Thyroid gland (tissue), 4 donors: ENCODE measurements around the gene GNB5. TPM values are rescaled to one million over a fixed set of nuclear protein-coding genes. Genes with fewer than 3 reads are reported as not detected.

Experiments
- DNase-seq, 2 donors: peaks; one replicate each; pipeline ENCODE4 v3.0.0-alpha.2; 2019
- H3K27ac ChIP-seq, 3 donors: fragments of 200-600 bp; sonication (generic); 1 replicate in 2 of 3; 2 replicates in 1 of 3; pipeline ENCODE4 v1.5.1; 2016 to 2019; ENCODE audit warnings: mild to moderate bottlenecking in 1 of 3, moderate library complexity in 1 of 3
- H3K27me3 ChIP-seq: fragments of 200-600 bp; sonication (generic); one replicate; pipeline ENCODE4 v1.5.1; 2019
- H3K36me3 ChIP-seq, 2 donors: fragments of 200-600 bp; sonication (generic); one replicate each; pipeline ENCODE4 v1.5.1; 2016 to 2019
- H3K4me1 ChIP-seq, 2 donors: fragments of 200-600 bp; sonication (generic); one replicate each; pipeline ENCODE4 v1.5.1; 2017 to 2019
- H3K4me3 ChIP-seq, 3 donors: fragments of 200-600 bp; sonication (generic); replicated peaks in 1 of 3; 1 replicate in 2 of 3; 2 replicates in 1 of 3; pipeline ENCODE4 v1.5.1; 2016; ENCODE audit warnings: mild to moderate bottlenecking in 1 of 3
- H3K9me3 ChIP-seq: fragments of 200-600 bp; sonication (generic); one replicate; pipeline ENCODE4 v1.5.1; 2017
- POLR2A ChIP-seq, 2 donors: fragments of 450-650 bp; IDR thresholded peaks; one replicate each; pipeline ENCODE4 v1.6.1; 2017; ENCODE audit warnings: antibody characterized with exemption in 2 of 2, mild to moderate bottlenecking in 2 of 2, moderate library complexity in 1 of 2
- WGBS, 2 donors: methylation state at CpG; one replicate each; pipeline ENCODE4 v1.1.5; 2017; 5-methylcytosine and 5-hydroxymethylcytosine counted together
- intact Hi-C: fragments of 100-400 bp; cut with DNase I; formaldehyde crosslinking; loops from one replicate; pipeline ENCODE4 v1.15.1; 2023
- total RNA-seq, 4 donors: library from RNA; depleted of rRNA; stranded (reverse); fragments of >200 nt; gene quantifications; one replicate each; pipeline ENCODE4 v1.2.3, GENCODE V29; 2016
- TF ChIP-seq, protein P1 (sequence below), 6 experiments: fragments of 200-600 bp in 3 of 6; fragments of 450-650 bp in 3 of 6; sonication (generic) in 3 of 6; IDR thresholded peaks; one replicate each; pipeline ENCODE4 v1.5.1; 2016 to 2019; ENCODE audit warnings: antibody characterized with exemption in 6 of 6, mild to moderate bottlenecking in 2 of 6, inconsistent platforms in 1 of 6, moderate library complexity in 1 of 6

Gene GNB5
- total RNA-seq, 4 donors from 2014 or later, result 49.6 to 62.1 (median 54.4) TPM

- H3K4me1 ChIP-seq, result peaks cover 12% of the 10 kb centered on the region in 2 donors
- intact Hi-C loops, result no loop called here
- TF ChIP-seq, protein P1, sequence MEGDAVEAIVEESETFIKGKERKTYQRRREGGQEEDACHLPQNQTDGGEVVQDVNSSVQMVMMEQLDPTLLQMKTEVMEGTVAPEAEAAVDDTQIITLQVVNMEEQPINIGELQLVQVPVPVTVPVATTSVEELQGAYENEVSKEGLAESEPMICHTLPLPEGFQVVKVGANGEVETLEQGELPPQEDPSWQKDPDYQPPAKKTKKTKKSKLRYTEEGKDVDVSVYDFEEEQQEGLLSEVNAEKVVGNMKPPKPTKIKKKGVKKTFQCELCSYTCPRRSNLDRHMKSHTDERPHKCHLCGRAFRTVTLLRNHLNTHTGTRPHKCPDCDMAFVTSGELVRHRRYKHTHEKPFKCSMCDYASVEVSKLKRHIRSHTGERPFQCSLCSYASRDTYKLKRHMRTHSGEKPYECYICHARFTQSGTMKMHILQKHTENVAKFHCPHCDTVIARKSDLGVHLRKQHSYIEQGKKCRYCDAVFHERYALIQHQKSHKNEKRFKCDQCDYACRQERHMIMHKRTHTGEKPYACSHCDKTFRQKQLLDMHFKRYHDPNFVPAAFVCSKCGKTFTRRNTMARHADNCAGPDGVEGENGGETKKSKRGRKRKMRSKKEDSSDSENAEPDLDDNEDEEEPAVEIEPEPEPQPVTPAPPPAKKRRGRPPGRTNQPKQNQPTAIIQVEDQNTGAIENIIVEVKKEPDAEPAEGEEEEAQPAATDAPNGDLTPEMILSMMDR (IDR thresholded peaks at IDR 0.05), result no peak
- no peak for TF ChIP-seq POLR2A (IDR thresholded peaks at IDR 0.05)
- 82 to 87% methylated on average over 6 of the region's 6 CpGs for WGBS, 2 donors
- H3K27me3 ChIP-seq, result no peaks in the 10 kb centered on the region
- no peaks in the 10 kb centered on the region for H3K9me3 ChIP-seq
- H3K36me3 ChIP-seq, result no peaks in the 10 kb centered on the region
- no peak overlapping the region for H3K4me3 ChIP-seq
- no peak for DNase-seq
- no peak overlapping the region for H3K27ac ChIP-seq
Measured at GRCh38 chr15:52181938-52182780, 9.0 kb downstream of the GNB5 start.

GRCh38 chr15:52180851-52181450 is 10.2 kb downstream of the GNB5 start:
- DNase-seq, result no peak
- Histone ChIP-seq H3K4me3 (no peak overlapping the region), H3K27me3 (no peaks in the 10 kb centered on the region), H3K9me3 (no peaks in the 10 kb centered on the region), H3K36me3 (no peaks in the 10 kb centered on the region), H3K27ac (peak overlapping the region in 1 of 3 donors; percentile 88), H3K4me1 (peaks cover 12% of the 10 kb centered on the region in 2 donors)
- TF ChIP-seq POLR2A (IDR thresholded peaks at IDR 0.05), result no peak
- TF ChIP-seq, protein P1 (IDR thresholded peaks at IDR 0.05), result no peak
- intact Hi-C loops, result no loop called here
- 84 to 89% methylated on average over 10 of the region's 10 CpGs for WGBS, 2 donors

- no peak for TF ChIP-seq POLR2A (IDR thresholded peaks at IDR 0.05)
- TF ChIP-seq, protein P1 (IDR thresholded peaks at IDR 0.05), result no peak
- Histone ChIP-seq H3K4me3 (peak overlapping the region; percentile 27 to 87 (median 77)), H3K9me3 (no peaks in the 10 kb centered on the region), H3K36me3 (no peaks in the 10 kb centered on the region), H3K27me3 (no peaks in the 10 kb centered on the region), H3K4me1 (peaks cover 12% of the 10 kb centered on the region in 2 donors), H3K27ac (peak overlapping the region; percentile 60 to 92 (median 88))
- 4 to 6% methylated on average over 19 to 26 of the region's 31 CpGs for whole genome bisulfite sequencing, 2 donors
- peak; percentile 32 to 42 for DNase-seq
- intact Hi-C loops, result no loop called here
Measured at GRCh38 chr15:52180196-52180835, 10.9 kb downstream of the GNB5 start.

DNA sequence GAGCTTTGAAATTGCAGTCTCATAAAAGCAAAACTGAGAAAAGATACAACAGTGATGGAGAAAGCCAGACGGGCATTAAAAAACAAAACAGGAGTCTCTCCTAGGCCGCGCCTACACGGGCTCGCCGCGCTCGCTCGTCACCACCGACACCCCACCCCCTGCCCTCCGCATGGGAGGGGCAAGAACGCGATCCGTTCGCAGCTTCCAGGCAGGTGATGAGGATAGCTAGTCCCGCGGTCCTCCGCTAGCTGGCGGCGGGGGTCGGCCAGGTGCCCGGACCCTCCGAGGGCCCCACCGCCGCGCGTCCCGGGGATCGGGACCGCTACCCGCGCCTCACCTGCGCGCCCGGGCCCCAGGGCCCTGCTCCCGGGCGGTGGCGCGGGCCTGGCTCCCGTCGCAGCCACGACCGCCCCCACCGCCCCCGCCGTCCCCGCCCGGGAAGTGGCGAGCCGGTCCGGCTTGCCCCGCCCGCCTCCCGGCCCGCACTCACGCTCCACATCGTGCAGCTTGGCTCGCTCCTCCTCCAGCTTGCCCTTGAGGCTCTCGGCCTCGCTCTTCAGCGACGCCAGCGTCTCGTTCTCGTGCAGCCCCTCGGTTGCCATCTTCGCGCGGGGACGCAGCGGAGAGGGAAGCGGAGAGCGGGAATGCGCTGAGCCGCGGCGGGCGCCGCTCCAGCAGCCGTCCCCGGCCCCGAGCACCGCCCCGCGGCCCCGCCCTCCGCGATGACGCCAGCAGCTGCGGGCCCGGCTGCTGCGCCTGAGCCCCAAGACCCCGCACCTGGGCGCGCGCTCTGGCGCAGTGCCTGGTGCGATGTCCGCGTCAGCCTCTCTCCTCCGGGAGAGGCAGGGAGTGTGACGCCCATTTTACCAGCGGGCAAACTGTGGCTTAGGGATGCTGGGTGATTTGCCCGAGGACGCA is 11.7 kb downstream of the GNB5 start:
- peak; percentile 89 to 91 for DNase-seq
- Histone ChIP-seq H3K9me3 (no peaks in the 10 kb centered on the region), H3K36me3 (no peaks in the 10 kb centered on the region), H3K27ac (peak overlapping the region; percentile 60 to 92 (median 88)), H3K4me1 (peaks cover 12% of the 10 kb centered on the region in 2 donors), H3K4me3 (peak overlapping the region; percentile 27 to 87 (median 77)), H3K27me3 (no peaks in the 10 kb centered on the region)
- WGBS, 2 donors, result 0 to 1% methylated on average over 18 to 26 of the region's 105 CpGs
- TF ChIP-seq, protein P1 (IDR thresholded peaks at IDR 0.05), result peak in 2 of 6 experiments; percentile 10 to 38
- peak; percentile 57 to 81 for TF ChIP-seq POLR2A (IDR thresholded peaks at IDR 0.05)
- intact Hi-C loops, result no loop called here
